H7 (cell line): ENCODE measurements around the gene PIH1D2. TPM values are rescaled to one million over a fixed set of nuclear protein-coding genes. Genes with fewer than 3 reads are reported as not detected.
"Not testable (repeated sequence)": the region's sequence is repeated elsewhere in the genome, so short reads cannot be mapped to it uniquely, and the experiment has no call there.

Experiments used
- DNase-seq: peaks from one replicate; pipeline ENCODE4 v3.0.0; 2012
- H3K27me3 ChIP-seq: 2 replicates; pipeline ENCODE4 v1.6.0; 2011; ENCODE audit warnings: mild to moderate bottlenecking, low read length; ENCODE audit not compliant: control insufficient read depth, insufficient read depth
- H3K36me3 ChIP-seq: replicated peaks from 2 replicates; pipeline ENCODE4 v1.5.1; 2011; ENCODE audit warnings: low read length; ENCODE audit not compliant: control insufficient read depth, insufficient read depth
- H3K4me3 ChIP-seq: 2 replicates; pipeline ENCODE4 v1.5.1; 2011; ENCODE audit warnings: low read depth, mild to moderate bottlenecking, control low read depth, low read length, moderate library complexity; ENCODE audit not compliant: insufficient read depth
- total RNA-seq: library from RNA; depleted of rRNA; stranded (reverse); fragments of >200 nt; shearing (Covaris generic); gene quantifications from 2 replicates; pipeline ENCODE4 v1.2.3, GENCODE V29; 2014

Gene PIH1D2
- total RNA-seq, 1 experiment from 2014 or later = 1.0 TPM

GRCh38 chr11:112086422-112087191, 12.8 kb upstream of the PIH1D2 start, which contains the start of the genes SDHD and TIMM8B:
TSS of gene SDHD (plus strand) at chr11:112086873. CDS start at chr11:112086908, 35 bp downstream.
TSS of gene TIMM8B (minus strand) at chr11:112086756. CDS start at chr11:112086723, 33 bp downstream.
- H3K36me3 ChIP-seq = peaks cover 30% of the 10 kb centered on the region
- DNase-seq = peak; percentile 89
- H3K4me3 ChIP-seq = peak within 1 kb of the TSS; percentile 96
- no peaks in the 10 kb centered on the region for H3K27me3 ChIP-seq

GRCh38 chr11:112085822-112086421, 12.1 kb upstream of the PIH1D2 start:
- Histone ChIP-seq H3K27me3 (no peaks in the 10 kb centered on the region), H3K4me3 (peak overlapping the region; percentile 96), H3K36me3 (peaks cover 25% of the 10 kb centered on the region)
- no peak for DNase-seq

GRCh38 chr11:112082729-112083128, 8.9 kb upstream of the PIH1D2 start:
- DNase-seq = no peak
- Histone ChIP-seq H3K36me3 (peaks cover 15% of the 10 kb centered on the region), H3K27me3 (no peaks in the 10 kb centered on the region), H3K4me3 (no peak overlapping the region)

GRCh38 chr11:112062923-112063322, 10.9 kb downstream of the PIH1D2 start:
- Histone ChIP-seq H3K27me3 (no peaks in the 10 kb centered on the region), H3K4me3 (no peak overlapping the region), H3K36me3 (peaks cover 9% of the 10 kb centered on the region)
- DNase-seq = no peak

GRCh38 chr11:112058103-112058502, 15.7 kb downstream of the PIH1D2 start:
- H3K36me3 ChIP-seq = peaks cover 11% of the 10 kb centered on the region
- H3K4me3 ChIP-seq = no peak overlapping the region

GRCh38 chr11:112057170-112057569, 16.6 kb downstream of the PIH1D2 start:
- H3K4me3 ChIP-seq = no peak overlapping the region
- peaks cover 10% of the 10 kb centered on the region for H3K36me3 ChIP-seq
- no peaks in the 10 kb centered on the region for H3K27me3 ChIP-seq
- no peak for DNase-seq

More at GRCh38 chr11:112058103-112058502, 15.7 kb downstream of the PIH1D2 start:
- H3K27me3 ChIP-seq = no peaks in the 10 kb centered on the region
- no peak for DNase-seq

- Histone ChIP-seq H3K36me3 (peaks cover 5% of the 10 kb centered on the region), H3K27me3 (no peaks in the 10 kb centered on the region), H3K4me3 (no peak overlapping the region)
- DNase-seq = no peak
Measured at GRCh38 chr11:112051768-112052167, 22.0 kb downstream of the PIH1D2 start.

GRCh38 chr11:112050721-112051120, 23.1 kb downstream of the PIH1D2 start:
- H3K27me3 ChIP-seq = no peaks in the 10 kb centered on the region
- no peak for DNase-seq
- no peak overlapping the region for H3K4me3 ChIP-seq
- H3K36me3 ChIP-seq = peaks cover 5% of the 10 kb centered on the region

GRCh38 chr11:112049777-112050176, 24.0 kb downstream of the PIH1D2 start:
- Histone ChIP-seq H3K36me3 (peaks cover 6% of the 10 kb centered on the region), H3K27me3 (no peaks in the 10 kb centered on the region), H3K4me3 (no peak overlapping the region)
- no peak for DNase-seq

- H3K36me3 ChIP-seq, DNase-seq, H3K27me3 ChIP-seq, H3K4me3 ChIP-seq: not testable (repeated sequence)
Measured at GRCh38 chr11:112048256-112048655, 25.6 kb downstream of the PIH1D2 start.

GRCh38 chr11:112046647-112047046, 27.2 kb downstream of the PIH1D2 start:
- H3K27me3 ChIP-seq, H3K4me3 ChIP-seq, H3K36me3 ChIP-seq, DNase-seq: not testable (repeated sequence)

- no peak for DNase-seq
- Histone ChIP-seq H3K36me3 (peaks cover 3% of the 10 kb centered on the region), H3K27me3 (no peaks in the 10 kb centered on the region), H3K4me3 (no peak overlapping the region)
Measured at GRCh38 chr11:112044961-112045360, 28.9 kb downstream of the PIH1D2 start.

GRCh38 chr11:112042961-112043304, 30.9 kb downstream of the PIH1D2 start:
- no peaks in the 10 kb centered on the region for H3K27me3 ChIP-seq

GRCh38 chr11:112042161-112042960, 31.5 kb downstream of the PIH1D2 start:
- Histone ChIP-seq H3K27me3 (no peaks in the 10 kb centered on the region), H3K36me3 (peaks cover 7% of the 10 kb centered on the region), H3K4me3 (no peak overlapping the region)
- DNase-seq = no peak

More at GRCh38 chr11:112042961-112043304, 30.9 kb downstream of the PIH1D2 start:
- Histone ChIP-seq H3K36me3 (peaks cover 3% of the 10 kb centered on the region), H3K4me3 (no peak overlapping the region)
- no peak for DNase-seq
